ENCODE data around the gene GPR153. TPM values are rescaled to one million over a fixed set of nuclear protein-coding genes. Genes with fewer than 3 reads are reported as not detected.

GPR153 gene
- total and polyA plus RNA-seq, 7 donors: 0.49 to 3.5 (median 2.2) TPM

DNA sequence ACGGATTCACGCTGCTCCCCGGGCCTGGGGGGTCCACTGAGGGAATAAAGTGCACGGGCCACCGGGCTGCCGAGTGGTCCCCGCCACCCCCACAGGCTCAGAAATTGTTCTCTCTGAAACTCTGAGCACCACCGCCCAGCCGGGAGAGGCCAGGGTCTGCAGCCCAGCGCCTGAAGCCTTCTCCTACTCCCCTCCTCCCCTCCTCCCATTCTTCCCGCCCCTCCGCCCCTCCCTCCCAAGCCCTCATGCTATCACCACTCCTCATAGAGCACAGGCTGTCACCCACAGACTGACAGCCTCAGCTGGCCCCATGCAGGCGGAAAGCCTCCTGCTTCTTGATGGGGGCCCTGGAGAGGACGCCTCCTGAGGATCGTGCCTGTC is 707 bp upstream of the GPR153 start:
- Histone ChIP-seq H3K4me3 (peak overlapping the region; percentile 57), H3K27ac (no peak overlapping the region), H3K36me3 (ENCODE audit: insufficient read depth in 1 of 2, low read depth in 1 of 2) (no peaks in the 10 kb centered on the region), H3K4me1 (peaks cover 4% of the 10 kb centered on the region), H3K9me3 (no peaks in the 10 kb centered on the region), H3K27me3 (ENCODE audit: insufficient read depth in 3 of 3, low read length in 2 of 3) (peaks cover 0 to 52% (median 23%) of the 10 kb centered on the region in 3 donors)
- 11 to 28% (median 12%) methylated on average over 12 to 15 of the region's 15 CpGs for WGBS, 3 donors
- TF ChIP-seq, protein P1, sequence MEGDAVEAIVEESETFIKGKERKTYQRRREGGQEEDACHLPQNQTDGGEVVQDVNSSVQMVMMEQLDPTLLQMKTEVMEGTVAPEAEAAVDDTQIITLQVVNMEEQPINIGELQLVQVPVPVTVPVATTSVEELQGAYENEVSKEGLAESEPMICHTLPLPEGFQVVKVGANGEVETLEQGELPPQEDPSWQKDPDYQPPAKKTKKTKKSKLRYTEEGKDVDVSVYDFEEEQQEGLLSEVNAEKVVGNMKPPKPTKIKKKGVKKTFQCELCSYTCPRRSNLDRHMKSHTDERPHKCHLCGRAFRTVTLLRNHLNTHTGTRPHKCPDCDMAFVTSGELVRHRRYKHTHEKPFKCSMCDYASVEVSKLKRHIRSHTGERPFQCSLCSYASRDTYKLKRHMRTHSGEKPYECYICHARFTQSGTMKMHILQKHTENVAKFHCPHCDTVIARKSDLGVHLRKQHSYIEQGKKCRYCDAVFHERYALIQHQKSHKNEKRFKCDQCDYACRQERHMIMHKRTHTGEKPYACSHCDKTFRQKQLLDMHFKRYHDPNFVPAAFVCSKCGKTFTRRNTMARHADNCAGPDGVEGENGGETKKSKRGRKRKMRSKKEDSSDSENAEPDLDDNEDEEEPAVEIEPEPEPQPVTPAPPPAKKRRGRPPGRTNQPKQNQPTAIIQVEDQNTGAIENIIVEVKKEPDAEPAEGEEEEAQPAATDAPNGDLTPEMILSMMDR (IDR thresholded peaks at IDR 0.05): no peak
- ATAC-seq (peak in 1 of 4 donors; percentile 23), DNase-seq (no peak)
- intact Hi-C loops (cut with DNase I): no loop called here

GRCh38 chr1:6260433-6260934 is 414 bp downstream of the GPR153 start:
- TF ChIP-seq, protein P1 (IDR thresholded peaks at IDR 0.05): no peak
- H3K27ac ChIP-seq: no peak overlapping the region
- peak overlapping the region; percentile 64 for H3K4me3 ChIP-seq
- ATAC-seq (peak in 2 of 4 donors; percentile 11 to 24), DNase-seq (peak; percentile 57 to 64)
- peaks cover 0 to 52% (median 23%) of the 10 kb centered on the region in 3 donors for H3K27me3 ChIP-seq (ENCODE audit: insufficient read depth in 3 of 3, low read length in 2 of 3)
- H3K36me3 ChIP-seq (ENCODE audit: insufficient read depth in 1 of 2, low read depth in 1 of 2): no peaks in the 10 kb centered on the region
- intact Hi-C loops (cut with DNase I): no loop called here
- no peaks in the 10 kb centered on the region for H3K9me3 ChIP-seq
- H3K4me1 ChIP-seq: peaks cover 4% of the 10 kb centered on the region
- WGBS, 3 donors: 0 to 1% (median 1%) methylated on average over 26 to 61 of the region's 61 CpGs

- DNase-seq (peak; percentile 89 to 90), ATAC-seq (peak; percentile 48 to 75 (median 58))
- Histone ChIP-seq H3K27ac (no peak overlapping the region), H3K9me3 (no peaks in the 10 kb centered on the region), H3K4me1 (peaks cover 4% of the 10 kb centered on the region), H3K36me3 (ENCODE audit: insufficient read depth in 1 of 2, low read depth in 1 of 2) (no peaks in the 10 kb centered on the region), H3K4me3 (peak overlapping the region; percentile 64), H3K27me3 (ENCODE audit: insufficient read depth in 3 of 3, low read length in 2 of 3) (peaks cover 0 to 52% (median 21%) of the 10 kb centered on the region in 3 donors)
- TF ChIP-seq, protein P1 (IDR thresholded peaks at IDR 0.05): no peak
- intact Hi-C loops (cut with DNase I): no loop called here
- 6 to 11% (median 9%) methylated on average over 33 to 46 of the region's 46 CpGs for WGBS, 3 donors
Observed at GRCh38 chr1:6259491-6260362, 1.2 kb downstream of the GPR153 start.

GRCh38 chr1:6258675-6259074 is 2.2 kb downstream of the GPR153 start:
- intact Hi-C loops (cut with DNase I): no loop called here
- WGBS, 3 donors: 78 to 83% (median 78%) methylated on average over 10 of the region's 10 CpGs
- Histone ChIP-seq H3K36me3 (ENCODE audit: insufficient read depth in 1 of 2, low read depth in 1 of 2) (no peaks in the 10 kb centered on the region), H3K9me3 (no peaks in the 10 kb centered on the region), H3K4me1 (peaks cover 4% of the 10 kb centered on the region), H3K27ac (no peak overlapping the region), H3K27me3 (ENCODE audit: insufficient read depth in 3 of 3, low read length in 2 of 3) (peaks cover 0 to 47% (median 21%) of the 10 kb centered on the region in 3 donors), H3K4me3 (no peak overlapping the region)
- TF ChIP-seq, protein P1 (IDR thresholded peaks at IDR 0.05): no peak
- no peak for DNase-seq
- ATAC-seq: no peak

Measured in psoas muscle (tissue), 8 donors.